ENCODE results near the gene IL1RL1. TPM values are rescaled to one million over a fixed set of nuclear protein-coding genes. Genes with fewer than 3 reads are reported as not detected.

The IL1RL1 gene
- total and polyA plus RNA-seq, 2 donors from 2014 or later, result 32.3 to 102 TPM

DNA sequence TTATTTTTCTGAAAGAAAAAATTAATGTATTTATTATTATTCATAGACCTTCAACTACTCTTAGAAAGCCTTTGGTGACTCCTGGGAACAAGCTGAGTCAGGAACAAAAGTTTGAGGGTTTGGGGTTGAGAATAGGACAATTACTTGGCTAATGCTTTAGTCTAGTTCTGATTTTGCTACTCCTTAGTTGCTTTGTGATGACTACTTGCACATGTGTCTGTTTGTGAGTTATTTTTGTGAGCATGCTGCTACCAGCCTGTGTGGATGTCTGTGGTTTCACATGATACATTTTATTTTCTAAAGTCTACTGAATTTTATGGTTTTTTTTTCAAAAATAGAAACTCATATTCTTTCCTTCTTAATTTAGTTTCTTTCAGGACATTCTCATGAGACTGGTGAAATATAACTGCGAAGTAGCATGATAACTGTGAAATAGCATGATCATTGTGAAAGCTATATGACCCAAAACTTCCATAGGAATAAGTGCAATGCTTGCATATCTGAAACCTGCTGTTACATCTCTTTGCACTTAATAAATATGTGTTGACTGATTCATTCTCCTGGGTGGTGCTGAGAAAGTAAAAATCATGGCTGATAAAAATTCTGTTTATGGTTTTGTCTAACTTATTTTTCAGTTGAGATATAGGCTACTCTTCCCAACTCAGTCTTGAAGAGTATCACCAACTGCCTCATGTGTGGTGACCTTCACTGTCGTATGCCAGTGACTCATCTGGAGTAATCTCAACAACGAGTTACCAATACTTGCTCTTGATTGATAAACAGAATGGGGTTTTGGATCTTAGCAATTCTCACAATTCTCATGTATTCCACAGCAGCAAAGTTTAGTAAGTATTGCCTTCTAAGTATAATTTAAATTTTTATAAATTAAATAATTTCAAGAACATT lies 26.4 kb downstream of the IL1RL1 start:
- Histone ChIP-seq H3K4me3 (ENCODE audit: low read length in 3 of 3) (peak overlapping the region in 1 of 3 donors; percentile 43), H3K9ac (ENCODE audit: low read length in 3 of 3) (no peak overlapping the region), H3K36me3 (ENCODE audit: control insufficient read depth in 2 of 3, insufficient read depth in 3 of 3, low read length in 3 of 3) (no peaks in the 10 kb centered on the region), H3K9me3 (ENCODE audit: control insufficient read depth in 2 of 3, insufficient read depth in 1 of 3, low read length in 3 of 3) (no peaks in the 10 kb centered on the region), H3K4me1 (ENCODE audit: control insufficient read depth in 2 of 3, insufficient read depth in 2 of 3, low read depth in 1 of 3, low read length in 3 of 3) (no peaks in the 10 kb centered on the region), H3K27ac (ENCODE audit: low read depth in 2 of 2, low read length in 2 of 2) (peak overlapping the region in 1 of 2 donors; percentile 23), H3K27me3 (ENCODE audit: control insufficient read depth, insufficient read depth, low read length) (no peaks in the 10 kb centered on the region)
- DNase-seq (no peak), FAIRE-seq (no peak)
- TF ChIP-seq, protein P1, sequence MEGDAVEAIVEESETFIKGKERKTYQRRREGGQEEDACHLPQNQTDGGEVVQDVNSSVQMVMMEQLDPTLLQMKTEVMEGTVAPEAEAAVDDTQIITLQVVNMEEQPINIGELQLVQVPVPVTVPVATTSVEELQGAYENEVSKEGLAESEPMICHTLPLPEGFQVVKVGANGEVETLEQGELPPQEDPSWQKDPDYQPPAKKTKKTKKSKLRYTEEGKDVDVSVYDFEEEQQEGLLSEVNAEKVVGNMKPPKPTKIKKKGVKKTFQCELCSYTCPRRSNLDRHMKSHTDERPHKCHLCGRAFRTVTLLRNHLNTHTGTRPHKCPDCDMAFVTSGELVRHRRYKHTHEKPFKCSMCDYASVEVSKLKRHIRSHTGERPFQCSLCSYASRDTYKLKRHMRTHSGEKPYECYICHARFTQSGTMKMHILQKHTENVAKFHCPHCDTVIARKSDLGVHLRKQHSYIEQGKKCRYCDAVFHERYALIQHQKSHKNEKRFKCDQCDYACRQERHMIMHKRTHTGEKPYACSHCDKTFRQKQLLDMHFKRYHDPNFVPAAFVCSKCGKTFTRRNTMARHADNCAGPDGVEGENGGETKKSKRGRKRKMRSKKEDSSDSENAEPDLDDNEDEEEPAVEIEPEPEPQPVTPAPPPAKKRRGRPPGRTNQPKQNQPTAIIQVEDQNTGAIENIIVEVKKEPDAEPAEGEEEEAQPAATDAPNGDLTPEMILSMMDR (IDR thresholded peaks at IDR 0.05; ENCODE audit: borderline replicate concordance, extremely low read depth, insufficient read depth), result no peak
- intact Hi-C loops (cut with DNase I), result no loop called here

DNA sequence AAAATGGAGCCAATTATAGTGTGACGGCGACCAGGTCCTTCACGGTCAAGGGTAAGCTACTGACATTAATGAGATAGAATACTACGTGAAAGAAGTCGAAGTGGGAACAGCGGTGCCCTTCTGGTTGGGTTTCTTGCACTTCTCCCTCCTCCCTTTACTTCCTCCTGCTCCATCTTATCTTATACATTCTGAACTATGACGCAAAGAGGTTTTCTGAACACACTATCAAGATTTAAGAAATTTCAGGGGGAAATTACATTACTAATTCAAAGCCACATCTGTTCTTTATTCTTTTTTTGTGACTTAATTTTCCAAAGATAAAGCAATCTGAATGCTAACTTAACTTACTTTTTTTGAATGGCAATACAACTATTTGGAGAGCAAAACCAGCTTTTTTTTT lies 29.4 kb downstream of the IL1RL1 start:
- H3K27ac ChIP-seq (ENCODE audit: low read depth in 2 of 2, low read length in 2 of 2), result no peak overlapping the region
- TF ChIP-seq, protein P1 (IDR thresholded peaks at IDR 0.05; ENCODE audit: borderline replicate concordance, extremely low read depth, insufficient read depth), result no peak
- no peaks in the 10 kb centered on the region for H3K27me3 ChIP-seq (ENCODE audit: control insufficient read depth, insufficient read depth, low read length)
- H3K9me3 ChIP-seq (ENCODE audit: control insufficient read depth in 2 of 3, insufficient read depth in 1 of 3, low read length in 3 of 3), result no peaks in the 10 kb centered on the region
- no peaks in the 10 kb centered on the region for H3K4me1 ChIP-seq (ENCODE audit: control insufficient read depth in 2 of 3, insufficient read depth in 2 of 3, low read depth in 1 of 3, low read length in 3 of 3)
- DNase-seq (no peak), FAIRE-seq (no peak)
- H3K9ac ChIP-seq (ENCODE audit: low read length in 3 of 3), result no peak overlapping the region
- no peaks in the 10 kb centered on the region for H3K36me3 ChIP-seq (ENCODE audit: control insufficient read depth in 2 of 3, insufficient read depth in 3 of 3, low read length in 3 of 3)
- intact Hi-C loops (cut with DNase I), result no loop called here
- H3K4me3 ChIP-seq (ENCODE audit: low read length in 3 of 3), result no peak overlapping the region

DNA sequence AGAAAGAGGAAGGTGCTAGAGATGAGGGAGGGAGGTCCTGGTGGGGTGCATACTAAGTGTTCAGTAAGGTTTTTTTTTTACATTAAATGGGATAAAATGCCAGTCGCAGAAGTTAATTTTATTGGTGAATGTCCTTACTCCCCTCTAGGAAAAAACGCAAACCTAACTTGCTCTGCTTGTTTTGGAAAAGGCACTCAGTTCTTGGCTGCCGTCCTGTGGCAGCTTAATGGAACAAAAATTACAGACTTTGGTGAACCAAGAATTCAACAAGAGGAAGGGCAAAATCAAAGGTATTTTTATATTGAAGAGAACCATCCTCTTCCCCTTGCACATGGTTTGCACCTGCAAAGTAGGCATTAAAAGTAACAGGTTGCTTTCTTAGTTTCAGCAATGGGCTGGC lies 31.5 kb downstream of the IL1RL1 start:
- H3K27me3 ChIP-seq (ENCODE audit: control insufficient read depth, insufficient read depth, low read length), result no peaks in the 10 kb centered on the region
- H3K36me3 ChIP-seq (ENCODE audit: control insufficient read depth in 2 of 3, insufficient read depth in 3 of 3, low read length in 3 of 3), result no peaks in the 10 kb centered on the region
- DNase-seq (peak in 1 of 5 donors; percentile 66), FAIRE-seq (no peak)
- no peak overlapping the region for H3K27ac ChIP-seq (ENCODE audit: low read depth in 2 of 2, low read length in 2 of 2)
- no peak overlapping the region for H3K9ac ChIP-seq (ENCODE audit: low read length in 3 of 3)
- no peaks in the 10 kb centered on the region for H3K4me1 ChIP-seq (ENCODE audit: control insufficient read depth in 2 of 3, insufficient read depth in 2 of 3, low read depth in 1 of 3, low read length in 3 of 3)
- H3K4me3 ChIP-seq (ENCODE audit: low read length in 3 of 3), result no peak overlapping the region
- H3K9me3 ChIP-seq (ENCODE audit: control insufficient read depth in 2 of 3, insufficient read depth in 1 of 3, low read length in 3 of 3), result no peaks in the 10 kb centered on the region
- intact Hi-C loops (cut with DNase I), result no loop called here
- TF ChIP-seq, protein P1 (IDR thresholded peaks at IDR 0.05; ENCODE audit: borderline replicate concordance, extremely low read depth, insufficient read depth), result no peak

Data from kidney (tissue), 14 donors.